ENCODE data around the gene VWA8. TPM values are rescaled to one million over a fixed set of nuclear protein-coding genes. Genes with fewer than 3 reads are reported as not detected.

Gene VWA8
- total and polyA plus RNA-seq, 4 experiments from 2014 or later: 3.2 to 23.3 (median 13.5) TPM

DNA sequence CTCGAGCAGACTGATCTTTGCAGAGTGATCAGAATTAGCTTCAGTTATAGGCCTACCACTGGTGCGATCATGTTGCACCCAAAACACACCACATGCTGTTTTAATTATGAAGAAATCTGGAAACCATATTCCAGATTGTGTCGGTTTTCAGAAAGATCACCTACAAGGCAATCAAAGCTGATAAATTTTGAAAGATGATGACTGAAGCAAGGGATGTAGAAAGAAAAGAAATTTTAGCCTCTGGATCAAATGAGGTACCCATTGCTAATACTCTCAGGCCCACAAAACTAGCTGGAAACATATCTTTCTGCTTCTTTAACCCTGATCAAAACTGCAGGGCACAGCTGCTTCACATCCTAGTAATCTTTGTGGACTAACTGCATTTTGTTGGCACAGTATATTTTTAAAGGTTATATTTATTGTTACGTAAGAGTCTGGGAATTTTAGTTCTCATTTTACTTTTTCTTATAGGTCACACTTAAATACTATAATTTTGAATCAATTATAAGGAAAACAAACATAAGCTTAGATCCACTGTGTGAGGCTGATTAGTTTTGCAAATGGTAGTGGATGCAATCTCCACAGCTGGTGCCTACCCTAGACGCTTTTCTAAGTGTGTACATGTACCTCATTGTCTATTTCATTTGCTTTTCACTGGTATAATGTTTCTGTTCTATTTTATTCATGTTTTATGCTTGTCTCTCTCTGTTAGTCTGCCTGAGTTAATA is 352.6 kb downstream of the VWA8 start:
- Histone ChIP-seq H3K27me3 (ENCODE audit: insufficient read depth, low read length) (no peaks in the 10 kb centered on the region), H3K27ac (ENCODE audit: low read depth, low read length) (no peak overlapping the region), H3K4me1 (ENCODE audit: insufficient read depth, low read length) (no peaks in the 10 kb centered on the region), H3K9me3 (ENCODE audit: control insufficient read depth in 1 of 2, low read length in 2 of 2) (no peaks in the 10 kb centered on the region), H3K4me3 (ENCODE audit: low read length in 2 of 2) (no peak overlapping the region), H3K36me3 (ENCODE audit: insufficient read depth, low read length) (peaks cover 9% of the 10 kb centered on the region)
- intact Hi-C loops (cut with micrococcal nuclease): no loop called here
- peaks cover 56 to 57% of the 10 kb centered on the region in 2 donors for H3K36me3 Mint-ChIP-seq
- CTCF ChIA-PET (ENCODE audit: partially characterized antibody): interaction anchor here (1.1 to 2.4 kb wide), 3 partner anchors 16 to 149 kb away, joined by 3 to 9 read pairs (median 3); no protein-coding TSS in a partner anchor
- no peaks in the 10 kb centered on the region for H3K9me3 Mint-ChIP-seq
- H3K27ac Mint-ChIP-seq: peak overlapping the region in 1 of 7 donors; percentile 16
- POLR2A ChIA-PET (ENCODE audit: partially characterized antibody): no interaction called here
- no peak overlapping the region for H3K4me3 Mint-ChIP-seq
- H3K4me1 Mint-ChIP-seq: no peaks in the 10 kb centered on the region
- no peak for DNase-seq
- no peaks in the 10 kb centered on the region for H3K27me3 Mint-ChIP-seq

- Histone ChIP-seq H3K27ac (ENCODE audit: low read depth, low read length) (no peak overlapping the region), H3K4me3 (ENCODE audit: low read length in 2 of 2) (no peak overlapping the region), H3K4me1 (ENCODE audit: insufficient read depth, low read length) (no peaks in the 10 kb centered on the region), H3K27me3 (ENCODE audit: insufficient read depth, low read length) (no peaks in the 10 kb centered on the region), H3K9me3 (ENCODE audit: control insufficient read depth in 1 of 2, low read length in 2 of 2) (no peaks in the 10 kb centered on the region), H3K36me3 (ENCODE audit: insufficient read depth, low read length) (peaks cover 9% of the 10 kb centered on the region)
- no peak overlapping the region for H3K4me3 Mint-ChIP-seq
- intact Hi-C loops (cut with micrococcal nuclease): no loop called here
- peaks cover 54 to 68% of the 10 kb centered on the region in 2 donors for H3K36me3 Mint-ChIP-seq
- no peak for DNase-seq
- POLR2A ChIA-PET (ENCODE audit: partially characterized antibody): no interaction called here
- H3K27ac Mint-ChIP-seq: no peak overlapping the region
- no peaks in the 10 kb centered on the region for H3K4me1 Mint-ChIP-seq
- H3K9me3 Mint-ChIP-seq: no peaks in the 10 kb centered on the region
- CTCF ChIA-PET (ENCODE audit: partially characterized antibody): interaction anchor here (1.2 kb wide), 1 partner anchor 20 kb away, joined by 3 read pairs; no protein-coding TSS in a partner anchor
- no peaks in the 10 kb centered on the region for H3K27me3 Mint-ChIP-seq
Measured at GRCh38 chr13:41606646-41607045, 354.3 kb downstream of the VWA8 start.

DNA sequence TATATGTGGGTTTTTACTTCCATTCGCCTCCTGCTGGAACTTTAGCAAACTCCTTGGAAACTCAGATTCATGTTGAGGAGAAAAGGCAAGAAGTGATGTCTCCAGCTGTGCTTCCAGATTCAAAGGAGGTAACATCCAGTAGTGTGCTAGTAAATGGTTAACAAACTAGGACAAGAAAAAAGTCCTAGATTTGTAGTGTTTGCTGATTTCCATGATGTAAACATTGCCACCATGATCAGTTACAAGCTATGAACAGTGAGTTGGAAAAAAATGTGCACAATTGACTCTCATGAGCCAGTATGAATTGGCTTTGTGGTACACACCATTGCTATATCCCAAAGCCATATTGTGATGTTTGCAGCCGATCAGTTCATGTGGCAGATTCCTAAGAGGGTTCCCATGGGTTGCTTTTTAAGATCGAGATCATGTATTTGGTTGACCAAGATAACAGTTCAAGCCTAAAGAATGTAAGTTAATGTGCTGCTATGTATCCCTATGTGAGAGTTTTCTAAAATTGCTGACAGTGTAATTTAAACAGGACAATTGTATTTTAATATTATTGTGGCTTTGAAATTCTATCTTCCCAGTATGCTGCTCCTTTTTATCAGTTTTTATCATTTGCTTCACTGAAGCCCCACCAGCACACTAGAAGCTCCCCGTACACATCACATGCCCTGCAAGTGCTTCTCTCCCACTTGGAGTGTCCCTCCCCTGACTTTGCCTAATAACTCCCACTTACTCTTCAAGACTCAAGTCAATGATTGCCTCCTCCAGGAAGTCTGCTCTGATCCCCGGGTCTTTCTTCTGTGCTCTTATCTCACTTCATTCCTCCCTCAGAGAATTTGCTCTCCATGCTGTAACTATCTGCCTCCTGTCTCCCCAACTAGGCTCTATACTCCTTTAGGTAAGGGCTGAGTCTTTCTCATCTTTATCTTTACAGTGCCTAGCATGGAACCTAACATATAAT is 355.3 kb downstream of the VWA8 start:
- Mint-ChIP-seq H3K4me3 (no peak overlapping the region), H3K27me3 (no peaks in the 10 kb centered on the region), H3K4me1 (no peaks in the 10 kb centered on the region), H3K27ac (peak overlapping the region in 1 of 7 donors; percentile 33), H3K9me3 (no peaks in the 10 kb centered on the region), H3K36me3 (peaks cover 54 to 69% of the 10 kb centered on the region in 2 donors)
- no peaks in the 10 kb centered on the region for H3K27me3 ChIP-seq (ENCODE audit: insufficient read depth, low read length)
- no peak overlapping the region for H3K4me3 ChIP-seq (ENCODE audit: low read length in 2 of 2)
- H3K36me3 ChIP-seq (ENCODE audit: insufficient read depth, low read length): no peaks in the 10 kb centered on the region
- H3K4me1 ChIP-seq (ENCODE audit: insufficient read depth, low read length): no peaks in the 10 kb centered on the region
- intact Hi-C loops (cut with micrococcal nuclease): no loop called here
- no peak overlapping the region for H3K27ac ChIP-seq (ENCODE audit: low read depth, low read length)
- no peak for DNase-seq
- CTCF ChIA-PET (ENCODE audit: partially characterized antibody): interaction anchor here (1.2 kb wide), 1 partner anchor 18 kb away, joined by 3 read pairs; no protein-coding TSS in a partner anchor
- POLR2A ChIA-PET (ENCODE audit: partially characterized antibody): no interaction called here
- no peaks in the 10 kb centered on the region for H3K9me3 ChIP-seq (ENCODE audit: control insufficient read depth in 1 of 2, low read length in 2 of 2)

DNA sequence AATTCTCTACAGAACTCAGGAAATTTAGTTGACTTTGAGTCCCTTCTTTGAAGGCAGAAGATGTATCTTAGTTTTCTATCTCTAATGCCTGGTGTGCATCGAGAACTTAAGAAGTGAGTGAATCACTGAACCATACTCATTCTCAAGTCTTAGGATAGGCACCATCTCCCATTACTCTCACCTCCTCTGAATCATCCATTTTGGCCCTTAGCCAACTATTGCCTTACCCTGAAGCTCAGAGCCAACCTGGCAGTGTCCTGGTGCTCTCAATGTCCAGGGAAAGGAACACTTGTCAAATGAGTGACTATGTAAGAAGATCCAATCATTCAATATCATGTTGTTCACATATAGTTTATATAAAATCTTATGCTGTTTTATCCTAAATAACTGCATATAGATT is 357.0 kb downstream of the VWA8 start:
- CTCF ChIA-PET (ENCODE audit: partially characterized antibody): interaction anchor here (1.2 kb wide), 1 partner anchor 146 kb away, joined by 3 read pairs; the partner anchor contains the start of gene RGCC
- Mint-ChIP-seq H3K4me3 (no peak overlapping the region), H3K36me3 (peaks cover 46 to 65% of the 10 kb centered on the region in 2 donors), H3K27ac (peak overlapping the region in 1 of 7 donors; percentile 8), H3K27me3 (no peaks in the 10 kb centered on the region), H3K4me1 (no peaks in the 10 kb centered on the region), H3K9me3 (peaks cover 0 to 2% (median 0%) of the 10 kb centered on the region in 8 donors)
- H3K4me3 ChIP-seq (ENCODE audit: low read length in 2 of 2): no peak overlapping the region
- intact Hi-C loops (cut with micrococcal nuclease): no loop called here
- POLR2A ChIA-PET (ENCODE audit: partially characterized antibody): no interaction called here
- DNase-seq: no peak
- no peaks in the 10 kb centered on the region for H3K9me3 ChIP-seq (ENCODE audit: control insufficient read depth in 1 of 2, low read length in 2 of 2)
- no peaks in the 10 kb centered on the region for H3K36me3 ChIP-seq (ENCODE audit: insufficient read depth, low read length)
- H3K4me1 ChIP-seq (ENCODE audit: insufficient read depth, low read length): no peaks in the 10 kb centered on the region
- H3K27me3 ChIP-seq (ENCODE audit: insufficient read depth, low read length): no peaks in the 10 kb centered on the region
- no peak overlapping the region for H3K27ac ChIP-seq (ENCODE audit: low read depth, low read length)

DNA sequence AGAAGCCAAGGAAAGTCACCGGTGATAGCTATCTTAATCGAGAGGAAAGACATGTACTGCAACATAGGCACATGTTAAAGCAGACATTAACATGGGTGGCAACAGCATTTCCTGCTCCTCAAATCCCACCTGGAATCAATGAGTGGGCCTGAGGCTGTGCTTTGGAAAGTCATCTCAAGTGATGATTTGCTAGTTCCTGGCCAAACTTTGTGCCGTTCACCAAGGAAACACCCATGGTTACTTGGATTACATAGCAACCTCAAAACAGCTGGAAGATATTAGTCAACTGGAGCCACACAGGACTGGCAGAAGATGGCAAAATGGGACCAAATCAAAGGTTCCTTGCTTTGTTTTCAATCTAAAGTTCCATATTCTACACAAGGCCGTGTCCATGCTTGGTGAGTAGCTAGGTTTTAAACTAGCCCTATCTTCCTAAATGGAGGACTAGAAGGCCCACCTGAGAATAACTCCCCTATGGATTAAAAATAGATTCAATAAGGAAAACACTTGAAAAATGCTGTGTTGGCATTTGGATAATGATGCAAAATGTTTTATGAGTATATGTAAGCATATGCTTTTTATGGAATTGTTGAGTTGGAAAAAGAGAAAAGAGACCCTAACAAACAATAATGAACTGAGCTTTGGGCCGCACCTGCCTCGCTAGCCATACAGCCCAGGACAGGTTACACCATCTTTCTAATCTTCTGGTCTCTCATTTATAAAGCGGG is 359.0 kb downstream of the VWA8 start:
- CTCF ChIA-PET (ENCODE audit: partially characterized antibody): no interaction called here
- H3K4me3 ChIP-seq (ENCODE audit: low read length in 2 of 2): no peak overlapping the region
- intact Hi-C loops (cut with micrococcal nuclease): no loop called here
- Mint-ChIP-seq H3K27me3 (no peaks in the 10 kb centered on the region), H3K4me3 (no peak overlapping the region), H3K36me3 (peaks cover 31 to 51% of the 10 kb centered on the region in 2 donors), H3K27ac (no peak overlapping the region), H3K9me3 (peaks cover 0 to 2% (median 0%) of the 10 kb centered on the region in 8 donors), H3K4me1 (peaks cover 4 to 11% (median 5%) of the 10 kb centered on the region in 4 donors)
- H3K27ac ChIP-seq (ENCODE audit: low read depth, low read length): no peak overlapping the region
- DNase-seq: no peak
- peaks cover 2% of the 10 kb centered on the region for H3K4me1 ChIP-seq (ENCODE audit: insufficient read depth, low read length)
- POLR2A ChIA-PET (ENCODE audit: partially characterized antibody): no interaction called here
- no peaks in the 10 kb centered on the region for H3K27me3 ChIP-seq (ENCODE audit: insufficient read depth, low read length)
- no peaks in the 10 kb centered on the region for H3K9me3 ChIP-seq (ENCODE audit: control insufficient read depth in 1 of 2, low read length in 2 of 2)
- H3K36me3 ChIP-seq (ENCODE audit: insufficient read depth, low read length): no peaks in the 10 kb centered on the region

- Mint-ChIP-seq H3K27me3 (no peaks in the 10 kb centered on the region), H3K4me3 (no peak overlapping the region), H3K9me3 (peaks cover 0 to 2% (median 0%) of the 10 kb centered on the region in 8 donors), H3K27ac (peak overlapping the region in 4 of 7 donors; percentile 24 to 73 (median 43)), H3K4me1 (peaks cover 8 to 15% (median 10%) of the 10 kb centered on the region in 4 donors), H3K36me3 (peaks cover 15 to 42% of the 10 kb centered on the region in 2 donors)
- CTCF ChIA-PET (ENCODE audit: partially characterized antibody): no interaction called here
- DNase-seq: no peak
- H3K4me3 ChIP-seq (ENCODE audit: low read length in 2 of 2): no peak overlapping the region
- intact Hi-C loops (cut with micrococcal nuclease): no loop called here
- no peaks in the 10 kb centered on the region for H3K9me3 ChIP-seq (ENCODE audit: control insufficient read depth in 1 of 2, low read length in 2 of 2)
- peaks cover 11% of the 10 kb centered on the region for H3K4me1 ChIP-seq (ENCODE audit: insufficient read depth, low read length)
- H3K36me3 ChIP-seq (ENCODE audit: insufficient read depth, low read length): no peaks in the 10 kb centered on the region
- H3K27ac ChIP-seq (ENCODE audit: low read depth, low read length): no peak overlapping the region
- H3K27me3 ChIP-seq (ENCODE audit: insufficient read depth, low read length): no peaks in the 10 kb centered on the region
- POLR2A ChIA-PET (ENCODE audit: partially characterized antibody): no interaction called here
Measured at GRCh38 chr13:41599619-41600018, 361.3 kb downstream of the VWA8 start.
